ENCODE data around the gene SLC6A19. TPM values are rescaled to one million over a fixed set of nuclear protein-coding genes. Genes with fewer than 3 reads are reported as not detected.

The SLC6A19 gene
- total and polyA plus RNA-seq, 2 of the 4 experiments (the other 2 are of a cell fraction), result not detected

DNA sequence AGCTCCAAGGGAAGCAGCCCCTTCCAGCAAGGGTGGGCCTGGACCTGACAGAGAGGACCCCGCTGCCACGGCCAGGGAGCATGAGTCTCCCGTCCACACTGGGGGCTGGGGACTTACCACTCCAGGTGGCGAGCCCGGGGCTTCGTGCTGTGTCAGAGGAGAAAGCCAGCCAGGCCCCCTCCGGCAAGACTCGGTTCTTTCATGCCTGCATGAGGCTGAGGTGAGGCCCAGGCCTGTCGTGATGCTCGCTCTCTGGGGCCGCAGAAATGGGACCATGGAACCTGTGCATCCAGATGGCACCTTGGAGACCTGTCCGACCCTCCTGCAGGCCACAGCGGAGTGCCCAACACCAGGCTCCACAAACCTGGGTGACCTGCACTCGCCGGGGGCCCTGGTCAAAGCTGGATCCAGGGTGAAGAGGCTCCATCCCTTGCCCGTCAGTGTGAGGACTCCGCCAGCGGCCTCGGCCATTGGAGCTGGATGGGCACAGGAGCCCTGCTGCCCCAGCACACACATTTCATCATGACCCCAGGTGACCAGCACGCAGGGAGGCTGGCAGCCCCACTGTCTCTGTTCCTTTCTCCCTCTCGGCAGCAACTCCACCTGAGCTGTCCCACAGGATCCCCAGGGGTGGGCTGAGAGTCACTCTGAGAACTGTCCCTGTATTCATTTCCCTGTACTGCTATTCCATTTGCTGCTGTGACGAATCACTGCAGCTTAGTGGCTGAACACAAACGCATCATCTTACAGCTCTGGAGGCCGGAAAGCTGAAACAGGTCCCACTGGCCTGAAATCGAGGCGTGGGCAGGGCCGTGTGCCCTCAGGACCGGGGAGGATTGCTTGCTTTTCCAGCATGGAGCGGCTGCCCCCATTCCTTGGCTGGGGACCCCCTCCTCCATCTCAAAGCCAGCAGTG lies 48.2 kb downstream of the SLC6A19 start:
- POLR2A ChIA-PET (ENCODE audit: unreplicated experiment), result no interaction called here
- no peak overlapping the region for H3K18ac ChIP-seq (ENCODE audit: low read depth, low read length)
- TF ChIP-seq, protein P1, sequence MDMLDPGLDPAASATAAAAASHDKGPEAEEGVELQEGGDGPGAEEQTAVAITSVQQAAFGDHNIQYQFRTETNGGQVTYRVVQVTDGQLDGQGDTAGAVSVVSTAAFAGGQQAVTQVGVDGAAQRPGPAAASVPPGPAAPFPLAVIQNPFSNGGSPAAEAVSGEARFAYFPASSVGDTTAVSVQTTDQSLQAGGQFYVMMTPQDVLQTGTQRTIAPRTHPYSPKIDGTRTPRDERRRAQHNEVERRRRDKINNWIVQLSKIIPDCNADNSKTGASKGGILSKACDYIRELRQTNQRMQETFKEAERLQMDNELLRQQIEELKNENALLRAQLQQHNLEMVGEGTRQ (IDR thresholded peaks at IDR 0.05; ENCODE audit: low read depth, low read length), result no peak
- TF ChIP-seq FOS (IDR thresholded peaks at IDR 0.05; ENCODE audit: low read depth, low read length), result no peak
- no peak for TF ChIP-seq POLR2A (IDR thresholded peaks at IDR 0.05; ENCODE audit: low read depth, low read length)
- no peak for TF ChIP-seq RFX5 (IDR thresholded peaks at IDR 0.05; ENCODE audit: low read depth, low read length)
- no peak for TF ChIP-seq MAFK (IDR thresholded peaks at IDR 0.05; ENCODE audit: low read depth, low read length)
- no peak overlapping the region for H3K4me3 ChIP-seq (ENCODE audit: insufficient read depth, low read depth, low read length)
- H2AK9ac ChIP-seq (replicated peaks; ENCODE audit: low read depth, low read length, poor library complexity), result no peak overlapping the region
- in situ Hi-C loops (cut with MboI; ENCODE audit: low sequenced_read_pairs) (no loop called here), intact Hi-C loops (cut with micrococcal nuclease) (no loop called here), dilution Hi-C loops (cut with HindIII; ENCODE audit: low sequenced_read_pairs, unreplicated experiment) (no loop called here)
- no peak overlapping the region for H3K56ac ChIP-seq (ENCODE audit: extremely low read depth, insufficient read depth, low read length)
- no peak overlapping the region for H2AK5ac ChIP-seq (ENCODE audit: low read depth, low read length)
- H3K4me1 ChIP-seq (ENCODE audit: control insufficient read depth, insufficient read depth, low read length), result no peaks in the 10 kb centered on the region
- no TSS peak for BruUV-seq (replicated peaks)
- ATAC-seq (ENCODE audit: low read depth) (no peak), DNase-seq (no peak)
- H3K23ac ChIP-seq (ENCODE audit: low read depth, low read length), result no peak overlapping the region
- 49% methylated on average over 17 of the region's 29 CpGs; no CpG with 5 or more reads in 1 of the 2 experiments for WGBS, 2 experiments (ENCODE audit: extremely low coverage in 2 of 2, insufficient read length in 1 of 2)
- CTCF ChIA-PET, result no interaction called here
- no peak overlapping the region for H4K91ac ChIP-seq (ENCODE audit: insufficient read depth, low read depth, low read length)
- H4K8ac ChIP-seq (ENCODE audit: low read depth in 2 of 2, low read length in 2 of 2), result no peak overlapping the region
- no peaks in the 10 kb centered on the region for H3K79me1 ChIP-seq (ENCODE audit: low read depth in 1 of 2, low read length in 2 of 2)
- H3K4ac ChIP-seq (ENCODE audit: low read depth, low read length), result no peak overlapping the region
- H3K14ac ChIP-seq (replicated peaks; ENCODE audit: low read depth, low read length), result no peak overlapping the region
- H4K5ac ChIP-seq (ENCODE audit: low read depth, low read length), result no peak overlapping the region
- no peak overlapping the region for H2BK20ac ChIP-seq (ENCODE audit: low read depth, low read length)
- no peaks in the 10 kb centered on the region for H3K9me1 ChIP-seq (ENCODE audit: insufficient read depth, low read length)
- no peak overlapping the region for H2BK15ac ChIP-seq (ENCODE audit: low read depth, low read length)
- no peak overlapping the region for H3K9ac ChIP-seq (ENCODE audit: low read depth, low read length)
- H3K9me3 ChIP-seq (ENCODE audit: control insufficient read depth, insufficient read depth, low read length), result no peaks in the 10 kb centered on the region
- H2BK120ac ChIP-seq (ENCODE audit: low read depth, low read length), result no peak overlapping the region
- no peak overlapping the region for H3K27ac ChIP-seq (ENCODE audit: insufficient read depth, low read length)
- H3K36me3 ChIP-seq (ENCODE audit: control insufficient read depth, insufficient read depth, low read length), result no peaks in the 10 kb centered on the region
- no peaks in the 10 kb centered on the region for H4K20me1 ChIP-seq (ENCODE audit: insufficient read depth, low read length)
- H3K4me2 ChIP-seq (ENCODE audit: low read depth, low read length), result no peak overlapping the region
- peaks cover 3% of the 10 kb centered on the region; the same call in 1 of the 2 replicates for H3K27me3 ChIP-seq (ENCODE audit: control insufficient read depth, insufficient read depth, low read length)
- no peak overlapping the region for H2AFZ ChIP-seq (replicated peaks; ENCODE audit: low read length, poor library complexity)
- no peak overlapping the region for H2BK5ac ChIP-seq (ENCODE audit: low read depth, low read length, poor library complexity, severe bottlenecking)

Data from IMR-90 (cell line).